WTC11 (cell line): ENCODE measurements around the gene LRRC70. TPM values are rescaled to one million over a fixed set of nuclear protein-coding genes. Genes with fewer than 3 reads are reported as not detected.

ENCODE experiments used
- ATAC-seq: fragments of 200-7000 bp; cut with Tn5 transposase; 2 replicates; pipeline ENCODE4 v1.10.0; 2021; ENCODE audit warnings: mild to moderate bottlenecking, moderate library complexity
- CTCF ChIA-PET: fragments of 300-600 bp; sonication (Branson Sonifier 250); formaldehyde crosslinking; loops from one replicate; lab custom pipeline; 2021; ENCODE audit warnings: antibody characterized with exemption; lab: Charles Lee
- POLR2A ChIA-PET: fragments of 350-600 bp; sonication (Branson Sonifier 250); formaldehyde crosslinking; loops from one replicate; lab custom pipeline; 2021; ENCODE audit warnings: antibody characterized with exemption; lab: Charles Lee
- DNase-seq: peaks from one replicate; pipeline ENCODE4 v3.0.0; 2021; ENCODE audit warnings: low spot score
- H3K27ac Mint-ChIP-seq: 2 replicates; pipeline ENCODE4 v1.8.0; 2021; ENCODE audit warnings: mixed read lengths
- H3K27me3 Mint-ChIP-seq: 2 replicates; pipeline ENCODE4 v1.8.0; 2021; ENCODE audit warnings: low read depth, mild to moderate bottlenecking, moderate library complexity, mixed read lengths
- H3K36me3 Mint-ChIP-seq: 2 replicates; pipeline ENCODE4 v1.8.0; 2021; ENCODE audit warnings: mixed read lengths
- H3K4me1 Mint-ChIP-seq: 2 replicates; pipeline ENCODE4 v1.8.0; 2022; ENCODE audit warnings: mixed read lengths
- H3K4me3 Mint-ChIP-seq: 2 replicates; pipeline ENCODE4 v1.8.0; 2021; ENCODE audit warnings: mild to moderate bottlenecking, moderate library complexity, mixed read lengths
- H3K9me3 Mint-ChIP-seq: 2 replicates; pipeline ENCODE4 v1.8.0; 2021; ENCODE audit warnings: mixed read lengths
- CREM ChIP-seq: sonication (generic); formaldehyde crosslinking; IDR thresholded peaks from 2 replicates; pipeline ENCODE4 v1.8.1; 2022; ENCODE audit warnings: mild to moderate bottlenecking, missing genetic modification reagents, moderate library complexity
- MXD4 ChIP-seq: fragments of 250-450 bp; sonication (Bioruptor Pico); IDR thresholded peaks from 2 replicates; pipeline ENCODE4 v1.8.0; 2021; ENCODE audit warnings: mild to moderate bottlenecking, moderate library complexity, borderline replicate concordance
- MYBL2 ChIP-seq: sonication (generic); formaldehyde crosslinking; IDR thresholded peaks from 2 replicates; pipeline ENCODE4 v1.8.1; 2023; ENCODE audit warnings: mild to moderate bottlenecking, moderate library complexity, missing genetic modification reagents
- NFATC4 ChIP-seq: fragments of 250-450 bp; sonication (Bioruptor Pico); IDR thresholded peaks from 2 replicates; pipeline ENCODE4 v1.9.0; 2021; ENCODE audit warnings: mild to moderate bottlenecking
- NFYB ChIP-seq: sonication (generic); formaldehyde crosslinking; conservative IDR thresholded peaks from 2 replicates; pipeline ENCODE4 v1.8.0; 2022; ENCODE audit warnings: low read depth, missing genetic modification reagents
- NR2C2 ChIP-seq: sonication (generic); formaldehyde crosslinking; IDR thresholded peaks from 2 replicates; pipeline ENCODE4 v1.8.0; 2022; ENCODE audit warnings: mild to moderate bottlenecking, missing genetic modification reagents
- RORB ChIP-seq: fragments of 250-450 bp; sonication (Bioruptor Pico); IDR thresholded peaks from 2 replicates; pipeline ENCODE4 v1.9.0; 2021; ENCODE audit warnings: mild to moderate bottlenecking
- ZNF138 ChIP-seq: sonication (generic); formaldehyde crosslinking; conservative IDR thresholded peaks from 2 replicates; pipeline ENCODE4 v1.8.1; 2022; ENCODE audit warnings: mild to moderate bottlenecking, moderate library complexity, missing genetic modification reagents
- ZNF232 ChIP-seq: sonication (generic); formaldehyde crosslinking; IDR thresholded peaks from 2 replicates; pipeline ENCODE4 v1.8.0; 2022; ENCODE audit warnings: mild to moderate bottlenecking, missing genetic modification reagents
- ZNF263 ChIP-seq: sonication (generic); formaldehyde crosslinking; IDR thresholded peaks from 2 replicates; pipeline ENCODE4 v1.8.1; 2022; ENCODE audit warnings: low read depth, mild to moderate bottlenecking, moderate library complexity, missing genetic modification reagents
- ZNF416 ChIP-seq: fragments of 250-450 bp; sonication (Bioruptor Pico); IDR thresholded peaks from 2 replicates; pipeline ENCODE4 v1.9.0; 2021; ENCODE audit warnings: mild to moderate bottlenecking, inconsistent platforms
- ZNF423 ChIP-seq: fragments of 250-450 bp; sonication (Bioruptor Pico); IDR thresholded peaks from 2 replicates; pipeline ENCODE4 v2.1.2; 2022; ENCODE audit warnings: mild to moderate bottlenecking, moderate library complexity
- total RNA-seq: library from RNA; stranded (reverse); gene quantifications from 3 replicates; pipeline ENCODE4 v1.2.3, GENCODE V29; 2021
- TF ChIP-seq, protein P1 (sequence below): sonication (generic); formaldehyde crosslinking; IDR thresholded peaks from 2 replicates; pipeline ENCODE4 v1.8.0; 2023; ENCODE audit warnings: mild to moderate bottlenecking, missing genetic modification reagents
- TF ChIP-seq, protein P2 (sequence below): sonication (generic); formaldehyde crosslinking; IDR thresholded peaks from 2 replicates; pipeline ENCODE4 v1.8.1; 2022; ENCODE audit warnings: mild to moderate bottlenecking, moderate library complexity, missing genetic modification reagents
- TF ChIP-seq, protein P3 (sequence below): sonication (generic); formaldehyde crosslinking; IDR thresholded peaks from 2 replicates; pipeline ENCODE4 v1.8.0; 2022; ENCODE audit warnings: mild to moderate bottlenecking, missing genetic modification reagents
- TF ChIP-seq, protein P4 (sequence below): sonication (generic); formaldehyde crosslinking; IDR thresholded peaks from 2 replicates; pipeline ENCODE4 v1.8.1; 2022; ENCODE audit warnings: mild to moderate bottlenecking, missing genetic modification reagents, moderate library complexity, borderline replicate concordance
- TF ChIP-seq, protein P5 (sequence below): sonication (generic); formaldehyde crosslinking; IDR thresholded peaks from 2 replicates; pipeline ENCODE4 v1.8.0; 2022; ENCODE audit warnings: mild to moderate bottlenecking, missing genetic modification reagents
- TF ChIP-seq, protein P6 (sequence below): sonication (generic); formaldehyde crosslinking; IDR thresholded peaks from 2 replicates; pipeline ENCODE4 v1.8.0; 2022; ENCODE audit warnings: mild to moderate bottlenecking, missing genetic modification reagents
- TF ChIP-seq, protein P7 (sequence below): sonication (generic); formaldehyde crosslinking; IDR thresholded peaks from 2 replicates; pipeline ENCODE4 v1.8.0; 2022; ENCODE audit warnings: mild to moderate bottlenecking, missing genetic modification reagents
- TF ChIP-seq, protein P8 (sequence below): fragments of 250-450 bp; sonication (Bioruptor Pico); IDR thresholded peaks from 2 replicates; pipeline ENCODE4 v1.8.0; 2021; ENCODE audit warnings: mild to moderate bottlenecking
- TF ChIP-seq, protein P9 (sequence below): fragments of 250-450 bp; sonication (Bioruptor Pico); IDR thresholded peaks from 2 replicates; pipeline ENCODE4 v1.9.0; 2021; ENCODE audit warnings: mild to moderate bottlenecking, borderline replicate concordance

Gene LRRC70
- total RNA-seq, 1 experiment from 2014 or later = 0.37 TPM

DNA sequence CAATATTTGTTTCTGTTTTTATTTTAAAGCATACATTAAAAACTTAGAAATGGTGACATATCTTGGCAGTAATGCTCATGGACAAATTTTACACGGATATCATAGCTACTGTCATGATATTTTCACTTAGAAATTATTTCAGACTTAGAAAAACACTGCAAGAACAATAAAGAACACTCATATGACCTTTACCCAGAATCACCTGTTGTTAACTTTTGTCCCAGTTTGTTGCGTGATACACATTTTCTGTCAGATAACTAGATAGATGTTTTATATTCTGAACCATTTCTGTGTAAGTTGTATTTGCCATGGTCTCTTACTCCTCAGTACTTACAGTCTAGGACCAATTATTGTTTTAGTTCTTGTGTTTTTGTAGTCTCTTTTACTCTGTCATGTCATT, 3.6 kb upstream of the LRRC70 start (continued):
- TF ChIP-seq, protein P1, sequence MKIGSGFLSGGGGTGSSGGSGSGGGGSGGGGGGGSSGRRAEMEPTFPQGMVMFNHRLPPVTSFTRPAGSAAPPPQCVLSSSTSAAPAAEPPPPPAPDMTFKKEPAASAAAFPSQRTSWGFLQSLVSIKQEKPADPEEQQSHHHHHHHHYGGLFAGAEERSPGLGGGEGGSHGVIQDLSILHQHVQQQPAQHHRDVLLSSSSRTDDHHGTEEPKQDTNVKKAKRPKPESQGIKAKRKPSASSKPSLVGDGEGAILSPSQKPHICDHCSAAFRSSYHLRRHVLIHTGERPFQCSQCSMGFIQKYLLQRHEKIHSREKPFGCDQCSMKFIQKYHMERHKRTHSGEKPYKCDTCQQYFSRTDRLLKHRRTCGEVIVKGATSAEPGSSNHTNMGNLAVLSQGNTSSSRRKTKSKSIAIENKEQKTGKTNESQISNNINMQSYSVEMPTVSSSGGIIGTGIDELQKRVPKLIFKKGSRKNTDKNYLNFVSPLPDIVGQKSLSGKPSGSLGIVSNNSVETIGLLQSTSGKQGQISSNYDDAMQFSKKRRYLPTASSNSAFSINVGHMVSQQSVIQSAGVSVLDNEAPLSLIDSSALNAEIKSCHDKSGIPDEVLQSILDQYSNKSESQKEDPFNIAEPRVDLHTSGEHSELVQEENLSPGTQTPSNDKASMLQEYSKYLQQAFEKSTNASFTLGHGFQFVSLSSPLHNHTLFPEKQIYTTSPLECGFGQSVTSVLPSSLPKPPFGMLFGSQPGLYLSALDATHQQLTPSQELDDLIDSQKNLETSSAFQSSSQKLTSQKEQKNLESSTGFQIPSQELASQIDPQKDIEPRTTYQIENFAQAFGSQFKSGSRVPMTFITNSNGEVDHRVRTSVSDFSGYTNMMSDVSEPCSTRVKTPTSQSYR (CRISPR knock-in tag) = no peak
- TF ChIP-seq, protein P2, sequence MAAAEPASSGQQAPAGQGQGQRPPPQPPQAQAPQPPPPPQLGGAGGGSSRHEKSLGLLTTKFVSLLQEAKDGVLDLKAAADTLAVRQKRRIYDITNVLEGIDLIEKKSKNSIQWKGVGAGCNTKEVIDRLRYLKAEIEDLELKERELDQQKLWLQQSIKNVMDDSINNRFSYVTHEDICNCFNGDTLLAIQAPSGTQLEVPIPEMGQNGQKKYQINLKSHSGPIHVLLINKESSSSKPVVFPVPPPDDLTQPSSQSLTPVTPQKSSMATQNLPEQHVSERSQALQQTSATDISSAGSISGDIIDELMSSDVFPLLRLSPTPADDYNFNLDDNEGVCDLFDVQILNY (CRISPR knock-in tag) = no peak
- no peak for TF ChIP-seq ZNF138 (CRISPR knock-in tag)
- TF ChIP-seq ZNF416 (CRISPR knock-in tag) = no peak
- no peak for TF ChIP-seq ZNF423 (CRISPR knock-in tag)
- no peak for TF ChIP-seq ZNF232 (CRISPR knock-in tag)

DNA sequence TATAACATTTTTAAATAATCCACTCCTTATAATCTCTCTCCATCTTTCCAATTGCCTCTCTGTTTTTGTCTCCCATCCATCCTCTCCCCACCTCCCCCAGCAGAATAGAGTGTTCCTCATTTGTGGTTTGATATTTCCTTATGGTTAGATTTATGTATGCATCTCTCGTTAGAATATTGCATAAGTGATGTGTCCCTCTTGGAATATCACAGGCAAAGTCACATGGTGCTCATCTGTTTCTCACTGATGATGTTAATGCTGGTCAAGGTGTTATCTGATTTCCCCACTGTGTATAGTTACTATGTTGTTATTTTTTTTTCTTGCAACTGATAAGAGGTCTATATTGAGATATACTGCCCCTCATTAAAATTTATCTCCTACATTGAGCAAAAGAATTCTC, 3.1 kb upstream of the LRRC70 start:
- POLR2A ChIA-PET = no interaction called here
- DNase-seq (no peak), ATAC-seq (no peak)
- H3K9me3 Mint-ChIP-seq = no peaks in the 10 kb centered on the region
- CTCF ChIA-PET = no interaction called here
- no peak overlapping the region for H3K27ac Mint-ChIP-seq
- TF ChIP-seq, protein P3, sequence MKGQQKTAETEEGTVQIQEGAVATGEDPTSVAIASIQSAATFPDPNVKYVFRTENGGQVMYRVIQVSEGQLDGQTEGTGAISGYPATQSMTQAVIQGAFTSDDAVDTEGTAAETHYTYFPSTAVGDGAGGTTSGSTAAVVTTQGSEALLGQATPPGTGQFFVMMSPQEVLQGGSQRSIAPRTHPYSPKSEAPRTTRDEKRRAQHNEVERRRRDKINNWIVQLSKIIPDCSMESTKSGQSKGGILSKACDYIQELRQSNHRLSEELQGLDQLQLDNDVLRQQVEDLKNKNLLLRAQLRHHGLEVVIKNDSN = no peak
- TF ChIP-seq NFYB (CRISPR knock-in tag) (no peak), NFATC4 (CRISPR knock-in tag) (no peak), ZNF263 (CRISPR knock-in tag) (no peak), MXD4 (no peak), RORB (CRISPR knock-in tag) (no peak), MYBL2 (CRISPR knock-in tag) (no peak), NR2C2 (CRISPR knock-in tag) (no peak), CREM (no peak)
- TF ChIP-seq, protein P4, sequence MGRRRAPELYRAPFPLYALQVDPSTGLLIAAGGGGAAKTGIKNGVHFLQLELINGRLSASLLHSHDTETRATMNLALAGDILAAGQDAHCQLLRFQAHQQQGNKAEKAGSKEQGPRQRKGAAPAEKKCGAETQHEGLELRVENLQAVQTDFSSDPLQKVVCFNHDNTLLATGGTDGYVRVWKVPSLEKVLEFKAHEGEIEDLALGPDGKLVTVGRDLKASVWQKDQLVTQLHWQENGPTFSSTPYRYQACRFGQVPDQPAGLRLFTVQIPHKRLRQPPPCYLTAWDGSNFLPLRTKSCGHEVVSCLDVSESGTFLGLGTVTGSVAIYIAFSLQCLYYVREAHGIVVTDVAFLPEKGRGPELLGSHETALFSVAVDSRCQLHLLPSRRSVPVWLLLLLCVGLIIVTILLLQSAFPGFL (CRISPR knock-in tag) = no peak
- TF ChIP-seq, protein P5, sequence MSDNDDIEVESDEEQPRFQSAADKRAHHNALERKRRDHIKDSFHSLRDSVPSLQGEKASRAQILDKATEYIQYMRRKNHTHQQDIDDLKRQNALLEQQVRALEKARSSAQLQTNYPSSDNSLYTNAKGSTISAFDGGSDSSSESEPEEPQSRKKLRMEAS (CRISPR knock-in tag) = no peak
- TF ChIP-seq, protein P6, sequence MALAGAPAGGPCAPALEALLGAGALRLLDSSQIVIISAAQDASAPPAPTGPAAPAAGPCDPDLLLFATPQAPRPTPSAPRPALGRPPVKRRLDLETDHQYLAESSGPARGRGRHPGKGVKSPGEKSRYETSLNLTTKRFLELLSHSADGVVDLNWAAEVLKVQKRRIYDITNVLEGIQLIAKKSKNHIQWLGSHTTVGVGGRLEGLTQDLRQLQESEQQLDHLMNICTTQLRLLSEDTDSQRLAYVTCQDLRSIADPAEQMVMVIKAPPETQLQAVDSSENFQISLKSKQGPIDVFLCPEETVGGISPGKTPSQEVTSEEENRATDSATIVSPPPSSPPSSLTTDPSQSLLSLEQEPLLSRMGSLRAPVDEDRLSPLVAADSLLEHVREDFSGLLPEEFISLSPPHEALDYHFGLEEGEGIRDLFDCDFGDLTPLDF = no peak
- TF ChIP-seq, protein P7, sequence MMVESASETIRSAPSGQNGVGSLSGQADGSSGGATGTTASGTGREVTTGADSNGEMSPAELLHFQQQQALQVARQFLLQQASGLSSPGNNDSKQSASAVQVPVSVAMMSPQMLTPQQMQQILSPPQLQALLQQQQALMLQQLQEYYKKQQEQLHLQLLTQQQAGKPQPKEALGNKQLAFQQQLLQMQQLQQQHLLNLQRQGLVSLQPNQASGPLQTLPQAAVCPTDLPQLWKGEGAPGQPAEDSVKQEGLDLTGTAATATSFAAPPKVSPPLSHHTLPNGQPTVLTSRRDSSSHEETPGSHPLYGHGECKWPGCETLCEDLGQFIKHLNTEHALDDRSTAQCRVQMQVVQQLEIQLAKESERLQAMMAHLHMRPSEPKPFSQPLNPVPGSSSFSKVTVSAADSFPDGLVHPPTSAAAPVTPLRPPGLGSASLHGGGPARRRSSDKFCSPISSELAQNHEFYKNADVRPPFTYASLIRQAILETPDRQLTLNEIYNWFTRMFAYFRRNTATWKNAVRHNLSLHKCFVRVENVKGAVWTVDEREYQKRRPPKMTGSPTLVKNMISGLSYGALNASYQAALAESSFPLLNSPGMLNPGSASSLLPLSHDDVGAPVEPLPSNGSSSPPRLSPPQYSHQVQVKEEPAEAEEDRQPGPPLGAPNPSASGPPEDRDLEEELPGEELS (CRISPR knock-in tag) = no peak
- TF ChIP-seq, protein P8, sequence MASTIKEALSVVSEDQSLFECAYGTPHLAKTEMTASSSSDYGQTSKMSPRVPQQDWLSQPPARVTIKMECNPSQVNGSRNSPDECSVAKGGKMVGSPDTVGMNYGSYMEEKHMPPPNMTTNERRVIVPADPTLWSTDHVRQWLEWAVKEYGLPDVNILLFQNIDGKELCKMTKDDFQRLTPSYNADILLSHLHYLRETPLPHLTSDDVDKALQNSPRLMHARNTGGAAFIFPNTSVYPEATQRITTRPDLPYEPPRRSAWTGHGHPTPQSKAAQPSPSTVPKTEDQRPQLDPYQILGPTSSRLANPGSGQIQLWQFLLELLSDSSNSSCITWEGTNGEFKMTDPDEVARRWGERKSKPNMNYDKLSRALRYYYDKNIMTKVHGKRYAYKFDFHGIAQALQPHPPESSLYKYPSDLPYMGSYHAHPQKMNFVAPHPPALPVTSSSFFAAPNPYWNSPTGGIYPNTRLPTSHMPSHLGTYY (CRISPR knock-in tag) = no peak
- TF ChIP-seq, protein P9, sequence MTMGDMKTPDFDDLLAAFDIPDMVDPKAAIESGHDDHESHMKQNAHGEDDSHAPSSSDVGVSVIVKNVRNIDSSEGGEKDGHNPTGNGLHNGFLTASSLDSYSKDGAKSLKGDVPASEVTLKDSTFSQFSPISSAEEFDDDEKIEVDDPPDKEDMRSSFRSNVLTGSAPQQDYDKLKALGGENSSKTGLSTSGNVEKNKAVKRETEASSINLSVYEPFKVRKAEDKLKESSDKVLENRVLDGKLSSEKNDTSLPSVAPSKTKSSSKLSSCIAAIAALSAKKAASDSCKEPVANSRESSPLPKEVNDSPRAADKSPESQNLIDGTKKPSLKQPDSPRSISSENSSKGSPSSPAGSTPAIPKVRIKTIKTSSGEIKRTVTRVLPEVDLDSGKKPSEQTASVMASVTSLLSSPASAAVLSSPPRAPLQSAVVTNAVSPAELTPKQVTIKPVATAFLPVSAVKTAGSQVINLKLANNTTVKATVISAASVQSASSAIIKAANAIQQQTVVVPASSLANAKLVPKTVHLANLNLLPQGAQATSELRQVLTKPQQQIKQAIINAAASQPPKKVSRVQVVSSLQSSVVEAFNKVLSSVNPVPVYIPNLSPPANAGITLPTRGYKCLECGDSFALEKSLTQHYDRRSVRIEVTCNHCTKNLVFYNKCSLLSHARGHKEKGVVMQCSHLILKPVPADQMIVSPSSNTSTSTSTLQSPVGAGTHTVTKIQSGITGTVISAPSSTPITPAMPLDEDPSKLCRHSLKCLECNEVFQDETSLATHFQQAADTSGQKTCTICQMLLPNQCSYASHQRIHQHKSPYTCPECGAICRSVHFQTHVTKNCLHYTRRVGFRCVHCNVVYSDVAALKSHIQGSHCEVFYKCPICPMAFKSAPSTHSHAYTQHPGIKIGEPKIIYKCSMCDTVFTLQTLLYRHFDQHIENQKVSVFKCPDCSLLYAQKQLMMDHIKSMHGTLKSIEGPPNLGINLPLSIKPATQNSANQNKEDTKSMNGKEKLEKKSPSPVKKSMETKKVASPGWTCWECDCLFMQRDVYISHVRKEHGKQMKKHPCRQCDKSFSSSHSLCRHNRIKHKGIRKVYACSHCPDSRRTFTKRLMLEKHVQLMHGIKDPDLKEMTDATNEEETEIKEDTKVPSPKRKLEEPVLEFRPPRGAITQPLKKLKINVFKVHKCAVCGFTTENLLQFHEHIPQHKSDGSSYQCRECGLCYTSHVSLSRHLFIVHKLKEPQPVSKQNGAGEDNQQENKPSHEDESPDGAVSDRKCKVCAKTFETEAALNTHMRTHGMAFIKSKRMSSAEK (CRISPR knock-in tag) = no peak
- no peaks in the 10 kb centered on the region for H3K27me3 Mint-ChIP-seq
- peaks cover 4% of the 10 kb centered on the region for H3K4me1 Mint-ChIP-seq
- H3K4me3 Mint-ChIP-seq = no peak overlapping the region
- no peaks in the 10 kb centered on the region for H3K36me3 Mint-ChIP-seq
